COLO668 (cell line): Measurements from ENCODE around the gene HDAC8.
"Not testable (repeated sequence)": the region's sequence is repeated elsewhere in the genome, so short reads cannot be mapped to it uniquely, and the experiment has no call there.

Source experiments
- DNase-seq: peaks from one replicate; lab custom pipeline; 2025; ENCODE audit not compliant: unreplicated experiment; lab: John Stamatoyannopoulos, UW

Gene HDAC8

GRCh38 chrX:72536542-72536941 is 36.1 kb downstream of the HDAC8 start:
- no peak for DNase-seq

GRCh38 chrX:72532366-72532765 is 40.3 kb downstream of the HDAC8 start:
- DNase-seq: no peak

- DNase-seq: no peak
Observed at GRCh38 chrX:72526534-72527508, 45.8 kb downstream of the HDAC8 start.

- DNase-seq: no peak
Observed at GRCh38 chrX:72498782-72499181, 73.9 kb downstream of the HDAC8 start.

- DNase-seq: no peak
Observed at GRCh38 chrX:72495046-72495445, 77.6 kb downstream of the HDAC8 start.

- no peak for DNase-seq
Observed at GRCh38 chrX:72492499-72492898, 80.1 kb downstream of the HDAC8 start.

- not testable (repeated sequence) for DNase-seq
Observed at GRCh38 chrX:72490221-72490620, 82.4 kb downstream of the HDAC8 start.

- no peak for DNase-seq
Observed at GRCh38 chrX:72487661-72488060, 85.0 kb downstream of the HDAC8 start.

GRCh38 chrX:72479324-72480274 is 93.0 kb downstream of the HDAC8 start:
- DNase-seq: no peak

GRCh38 chrX:72478853-72479252 is 93.8 kb downstream of the HDAC8 start:
- no peak for DNase-seq

GRCh38 chrX:72478351-72478750 is 94.3 kb downstream of the HDAC8 start:
- no peak for DNase-seq

GRCh38 chrX:72477781-72478181 is 94.9 kb downstream of the HDAC8 start:
- DNase-seq: no peak

GRCh38 chrX:72477376-72477775 is 95.3 kb downstream of the HDAC8 start:
- DNase-seq: no peak

GRCh38 chrX:72475952-72476668 is 96.5 kb downstream of the HDAC8 start:
- no peak for DNase-seq

GRCh38 chrX:72475338-72475737 is 97.3 kb downstream of the HDAC8 start:
- no peak for DNase-seq

GRCh38 chrX:72470532-72471223 is 102.0 kb downstream of the HDAC8 start:
- no peak for DNase-seq

GRCh38 chrX:72470117-72470516 is 102.5 kb downstream of the HDAC8 start:
- no peak for DNase-seq

GRCh38 chrX:72468607-72469006 is 104.0 kb downstream of the HDAC8 start:
- DNase-seq: no peak

- no peak for DNase-seq
Observed at GRCh38 chrX:72467135-72467534, 105.5 kb downstream of the HDAC8 start.

GRCh38 chrX:72466493-72466892 is 106.2 kb downstream of the HDAC8 start:
- no peak for DNase-seq
